Chondrocyte (in vitro differentiated cells): ENCODE measurements around the gene DERA. TPM values are rescaled to one million over a fixed set of nuclear protein-coding genes. Genes with fewer than 3 reads are reported as not detected.

Experiments used
- DNase-seq: peaks from one replicate; pipeline ENCODE4 v3.0.0; 2021; ENCODE audit warnings: mixed read lengths, low spot score
- H3K27ac Mint-ChIP-seq: one replicate; pipeline ENCODE4 v1.8.0; 2021; ENCODE audit warnings: mild to moderate bottlenecking, moderate library complexity, mixed read lengths; ENCODE audit not compliant: unreplicated experiment
- H3K27me3 Mint-ChIP-seq: 2 replicates; pipeline ENCODE4 v1.8.0; 2021; ENCODE audit warnings: low read depth, mixed read lengths
- H3K36me3 Mint-ChIP-seq: 2 replicates; pipeline ENCODE4 v1.8.0; 2021; ENCODE audit warnings: low read depth, mixed read lengths
- H3K4me1 Mint-ChIP-seq: 2 replicates; pipeline ENCODE4 v1.8.0; 2021; ENCODE audit warnings: low read depth, mild to moderate bottlenecking, mixed read lengths
- H3K4me3 Mint-ChIP-seq: one replicate; pipeline ENCODE4 v1.8.0; 2021; ENCODE audit warnings: mild to moderate bottlenecking, moderate library complexity, mixed read lengths; ENCODE audit not compliant: unreplicated experiment
- H3K9me3 Mint-ChIP-seq: 2 replicates; pipeline ENCODE4 v1.8.0; 2021; ENCODE audit warnings: low read depth, mixed read lengths
- CTCF ChIP-seq: fragments of 200-600 bp; sonication (generic); IDR thresholded peaks from 2 replicates; pipeline ENCODE4 v1.5.0; 2021; ENCODE audit warnings: antibody characterized with exemption, mild to moderate bottlenecking, moderate library complexity
- total RNA-seq: library from RNA; stranded (reverse); gene quantifications from 3 replicates; pipeline ENCODE4 v1.2.1, GENCODE V29; 2021

Gene DERA
- total RNA-seq, 1 donor from 2014 or later = 15.5 TPM

- Mint-ChIP-seq H3K27ac (no peak overlapping the region), H3K36me3 (no peaks in the 10 kb centered on the region), H3K4me1 (peaks cover 3% of the 10 kb centered on the region), H3K4me3 (no peak overlapping the region), H3K27me3 (no peaks in the 10 kb centered on the region), H3K9me3 (no peaks in the 10 kb centered on the region)
- no peak for TF ChIP-seq CTCF
- DNase-seq = no peak
These were observed 152.6 kb downstream of the DERA start for GRCh38 chr12:16063726-16064125.

- DNase-seq = no peak
- no peak overlapping the region for H3K4me3 Mint-ChIP-seq
- TF ChIP-seq CTCF = no peak
These were observed 159.0 kb downstream of the DERA start for GRCh38 chr12:16070113-16070512.

GRCh38 chr12:16072678-16073077, 161.5 kb downstream of the DERA start:
- DNase-seq = no peak
- TF ChIP-seq CTCF = no peak
- Mint-ChIP-seq H3K27ac (no peak overlapping the region), H3K27me3 (no peaks in the 10 kb centered on the region), H3K9me3 (no peaks in the 10 kb centered on the region), H3K36me3 (no peaks in the 10 kb centered on the region), H3K4me1 (peaks cover 3% of the 10 kb centered on the region), H3K4me3 (no peak overlapping the region)

More at GRCh38 chr12:16070113-16070512, 159.0 kb downstream of the DERA start:
- Mint-ChIP-seq H3K27me3 (no peaks in the 10 kb centered on the region), H3K27ac (no peak overlapping the region), H3K4me1 (peaks cover 3% of the 10 kb centered on the region), H3K9me3 (no peaks in the 10 kb centered on the region), H3K36me3 (no peaks in the 10 kb centered on the region)

GRCh38 chr12:16074894-16075293, 163.8 kb downstream of the DERA start:
- TF ChIP-seq CTCF = no peak
- no peak for DNase-seq
- H3K4me3 Mint-ChIP-seq = no peak overlapping the region
- H3K27me3 Mint-ChIP-seq = no peaks in the 10 kb centered on the region
- no peaks in the 10 kb centered on the region for H3K4me1 Mint-ChIP-seq
- H3K9me3 Mint-ChIP-seq = no peaks in the 10 kb centered on the region
- H3K36me3 Mint-ChIP-seq = no peaks in the 10 kb centered on the region
- H3K27ac Mint-ChIP-seq = no peak overlapping the region

- no peaks in the 10 kb centered on the region for H3K27me3 Mint-ChIP-seq
- H3K36me3 Mint-ChIP-seq = no peaks in the 10 kb centered on the region
- H3K4me1 Mint-ChIP-seq = no peaks in the 10 kb centered on the region
- no peak overlapping the region for H3K27ac Mint-ChIP-seq
- no peaks in the 10 kb centered on the region for H3K9me3 Mint-ChIP-seq
- no peak overlapping the region for H3K4me3 Mint-ChIP-seq
- no peak for TF ChIP-seq CTCF
- DNase-seq = no peak
These were observed 164.8 kb downstream of the DERA start for GRCh38 chr12:16075887-16076286.
